GM23248 (cell line): ENCODE data around the gene PAPOLA.

Experiments used
- EZH2 ChIP-seq: fragments of 200-600 bp; sonication (generic); IDR thresholded peaks from 2 replicates; pipeline ENCODE4 v1.6.1; 2018; ENCODE audit warnings: antibody characterized with exemption, mild to moderate bottlenecking; ENCODE audit not compliant: insufficient read depth, poor library complexity, severe bottlenecking
- EZH2phosphoT487 ChIP-seq: fragments of 200-600 bp; sonication (generic); IDR thresholded peaks from 2 replicates; pipeline ENCODE4 v1.6.1; 2018; ENCODE audit warnings: antibody characterized with exemption, moderate library complexity, mild to moderate bottlenecking, low read depth; ENCODE audit not compliant: insufficient read depth

- no peak for TF ChIP-seq EZH2
- no peak for TF ChIP-seq EZH2phosphoT487
These were observed 65.2 kb downstream of the PAPOLA start for GRCh38 chr14:96567289-96567899.
